Measurements from ENCODE around the gene OBSL1.

- TF ChIP-seq ZNF274 (IDR thresholded peaks at IDR 0.05; ENCODE audit: low read depth, low read length) (no peak), YY1 (IDR thresholded peaks at IDR 0.05; ENCODE audit: insufficient read depth, insufficient read length) (no peak), SUZ12 (IDR thresholded peaks at IDR 0.05; ENCODE audit: extremely low read depth, insufficient read depth, insufficient read length) (no peak)
These were observed 21.7 kb downstream of the OBSL1 start for GRCh38 chr2:219549619-219550018.
